Measurements from ENCODE around the gene GLG1. TPM values are rescaled to one million over a fixed set of nuclear protein-coding genes. Genes with fewer than 3 reads are reported as not detected.

The GLG1 gene
- total RNA-seq, 1 experiment from 2014 or later = 135 TPM

DNA sequence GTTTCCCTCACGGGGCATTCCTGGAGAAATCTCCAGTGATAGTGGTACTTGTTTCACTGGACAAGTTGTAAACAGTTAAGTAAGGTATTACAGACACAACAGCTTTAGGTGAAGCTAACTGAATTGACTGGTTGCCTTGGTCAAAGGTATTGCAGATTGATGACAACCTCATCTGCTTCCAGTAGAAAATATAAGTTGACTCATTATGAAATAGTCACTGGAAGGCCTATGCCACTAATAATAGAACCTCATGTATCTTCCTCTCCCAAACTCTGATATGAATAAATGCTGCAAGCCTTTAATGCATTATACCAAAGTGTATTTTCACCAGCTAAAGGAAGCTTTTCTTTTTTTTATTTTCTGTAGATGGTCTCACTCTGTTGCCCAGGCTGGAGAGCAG lies 44.8 kb downstream of the GLG1 start:
- H3K4ac ChIP-seq (ENCODE audit: low read depth, low read length) = no peak overlapping the region
- no peak overlapping the region for H3K4me2 ChIP-seq (ENCODE audit: insufficient read depth, insufficient read length, low read length)
- Mint-ChIP-seq H3K36me3 (ENCODE audit: insufficient read depth in 1 of 3, low read depth in 3 of 3) (peaks cover 0 to 3% (median 2%) of the 10 kb centered on the region in 3 experiments; a peak in 1 of 7 replicates), H3K9me3 (no peaks in the 10 kb centered on the region), H3K27me3 (ENCODE audit: low read depth) (no peaks in the 10 kb centered on the region), H3K4me1 (peaks cover 15 to 17% of the 10 kb centered on the region in 2 experiments), H3K27ac (no peak overlapping the region), H3K4me3 (no peak overlapping the region)
- no peak overlapping the region for H3K23ac ChIP-seq (ENCODE audit: insufficient read length, low read depth, low read length)
- H2BK15ac ChIP-seq (ENCODE audit: low read depth, low read length) = no peak overlapping the region
- H2AK5ac ChIP-seq (ENCODE audit: insufficient read length, low read length) = no peak overlapping the region
- H3K9ac ChIP-seq (ENCODE audit: extremely low read depth, insufficient read length, low read length) = no peak overlapping the region
- H3K56ac ChIP-seq (ENCODE audit: insufficient read length, low read depth, low read length) = no peak overlapping the region
- no peak overlapping the region for H3T11ph ChIP-seq (ENCODE audit: low read length)
- H2BK120ac ChIP-seq (ENCODE audit: low read depth, low read length, poor library complexity, severe bottlenecking) = no peak overlapping the region
- H3K18ac ChIP-seq (ENCODE audit: insufficient read length, low read depth, low read length) = no peak overlapping the region
- no CpG with 5 or more reads among the region's 1 CpG for WGBS (ENCODE audit: extremely low coverage, insufficient read length, low lambda C conversion rate)
- no peak overlapping the region for H2BK5ac ChIP-seq (ENCODE audit: insufficient read length, low read length)
- H3K79me2 ChIP-seq (ENCODE audit: insufficient read depth, low read length) = peaks cover 16% of the 10 kb centered on the region; the same call in 1 of the 2 replicates
- no peak for DNase-seq
- no peak overlapping the region for H4K8ac ChIP-seq (replicated peaks; ENCODE audit: insufficient read length, low read depth, low read length)
- H3K79me1 ChIP-seq (ENCODE audit: insufficient read depth, low read depth, low read length, poor library complexity, severe bottlenecking) = peaks cover 10% of the 10 kb centered on the region
- H4K5ac ChIP-seq (ENCODE audit: insufficient read length, low read depth, low read length) = no peak overlapping the region
- no peak overlapping the region for H4K91ac ChIP-seq (ENCODE audit: insufficient read length, low read depth, low read length)
- H3K23me2 ChIP-seq (ENCODE audit: insufficient read length, low read depth, low read length, poor library complexity, severe bottlenecking) = no peaks in the 10 kb centered on the region
- H4K20me1 ChIP-seq (ENCODE audit: control insufficient read depth, insufficient read depth, insufficient read length) = no peaks in the 10 kb centered on the region
- no peak overlapping the region for H3K14ac ChIP-seq (ENCODE audit: insufficient read depth, low read length)
- H2BK20ac ChIP-seq (ENCODE audit: low read depth, low read length, poor library complexity, severe bottlenecking) = no peak overlapping the region
- no peaks in the 10 kb centered on the region for H3K27me3 ChIP-seq (ENCODE audit: insufficient read depth, low read length)
- H3K4me1 ChIP-seq (ENCODE audit: insufficient read depth, low read length) = peaks cover 1% of the 10 kb centered on the region; the same call in 1 of the 2 replicates
- no peak overlapping the region for H3K27ac ChIP-seq (ENCODE audit: insufficient read length, low read depth, low read length)
- H2BK12ac ChIP-seq (ENCODE audit: insufficient read length, low read depth, low read length) = no peak overlapping the region
- TF ChIP-seq, protein P1, sequence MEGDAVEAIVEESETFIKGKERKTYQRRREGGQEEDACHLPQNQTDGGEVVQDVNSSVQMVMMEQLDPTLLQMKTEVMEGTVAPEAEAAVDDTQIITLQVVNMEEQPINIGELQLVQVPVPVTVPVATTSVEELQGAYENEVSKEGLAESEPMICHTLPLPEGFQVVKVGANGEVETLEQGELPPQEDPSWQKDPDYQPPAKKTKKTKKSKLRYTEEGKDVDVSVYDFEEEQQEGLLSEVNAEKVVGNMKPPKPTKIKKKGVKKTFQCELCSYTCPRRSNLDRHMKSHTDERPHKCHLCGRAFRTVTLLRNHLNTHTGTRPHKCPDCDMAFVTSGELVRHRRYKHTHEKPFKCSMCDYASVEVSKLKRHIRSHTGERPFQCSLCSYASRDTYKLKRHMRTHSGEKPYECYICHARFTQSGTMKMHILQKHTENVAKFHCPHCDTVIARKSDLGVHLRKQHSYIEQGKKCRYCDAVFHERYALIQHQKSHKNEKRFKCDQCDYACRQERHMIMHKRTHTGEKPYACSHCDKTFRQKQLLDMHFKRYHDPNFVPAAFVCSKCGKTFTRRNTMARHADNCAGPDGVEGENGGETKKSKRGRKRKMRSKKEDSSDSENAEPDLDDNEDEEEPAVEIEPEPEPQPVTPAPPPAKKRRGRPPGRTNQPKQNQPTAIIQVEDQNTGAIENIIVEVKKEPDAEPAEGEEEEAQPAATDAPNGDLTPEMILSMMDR (conservative IDR thresholded peaks at IDR 0.05) = no peak
- no peak overlapping the region for H2AFZ ChIP-seq (ENCODE audit: low read length)
- H3K9me3 ChIP-seq (ENCODE audit: control insufficient read depth, low read depth, low read length) = no peaks in the 10 kb centered on the region

Data from H9 (cell line).